SK-N-SH (cell line): ENCODE results near the gene PLEKHA6.

ENCODE experiments used
- EP300 ChIP-seq, 2 experiments: IDR thresholded peaks; 2 replicates each; pipeline versions ENCODE4 v1.4.0 to v1.6.1; 2012; ENCODE audit warnings: borderline replicate concordance in 1 of 2, low read depth in 1 of 2, low read length in 1 of 2
- EZH2phosphoT487 ChIP-seq: fragments of 200-600 bp; sonication (generic); IDR thresholded peaks from 2 replicates; pipeline ENCODE4 v1.6.1; 2017; ENCODE audit warnings: low read depth, mixed run types, mild to moderate bottlenecking, antibody characterized with exemption, moderate library complexity, borderline replicate concordance
- GABPA ChIP-seq: IDR thresholded peaks from 2 replicates; pipeline ENCODE4 v1.4.0; 2012; ENCODE audit warnings: low read depth, mild to moderate bottlenecking
- MXI1 ChIP-seq: IDR thresholded peaks from 2 replicates; pipeline ENCODE4 v1.6.1; 2012; ENCODE audit warnings: mild to moderate bottlenecking, low read depth, low read length, improper control_type of control experiment
- POLR2AphosphoS5 ChIP-seq: IDR thresholded peaks from 2 replicates; pipeline ENCODE4 v1.6.1; 2012; ENCODE audit warnings: low read depth, low read length
- RXRA ChIP-seq: IDR thresholded peaks from 2 replicates; pipeline ENCODE4 v1.4.0; 2012; ENCODE audit warnings: low read depth, mild to moderate bottlenecking, borderline replicate concordance
- TAF1 ChIP-seq: IDR thresholded peaks from 2 replicates; pipeline ENCODE4 v1.6.1; 2012; ENCODE audit warnings: low read depth, mild to moderate bottlenecking, low read length, moderate library complexity, borderline replicate concordance
- TF ChIP-seq, protein P1 (sequence below): IDR thresholded peaks from 2 replicates; pipeline ENCODE4 v1.4.0; 2012; ENCODE audit warnings: low read depth
- TF ChIP-seq, protein P2 (sequence below): fragments of 200-600 bp; sonication (generic); IDR thresholded peaks from 2 replicates; pipeline ENCODE4 v1.6.1; 2017; ENCODE audit warnings: antibody characterized with exemption, mild to moderate bottlenecking, moderate library complexity
- TF ChIP-seq, protein P3 (sequence below): IDR thresholded peaks from 2 replicates; pipeline ENCODE4 v1.4.0; 2012; ENCODE audit warnings: low read depth, borderline replicate concordance

DNA sequence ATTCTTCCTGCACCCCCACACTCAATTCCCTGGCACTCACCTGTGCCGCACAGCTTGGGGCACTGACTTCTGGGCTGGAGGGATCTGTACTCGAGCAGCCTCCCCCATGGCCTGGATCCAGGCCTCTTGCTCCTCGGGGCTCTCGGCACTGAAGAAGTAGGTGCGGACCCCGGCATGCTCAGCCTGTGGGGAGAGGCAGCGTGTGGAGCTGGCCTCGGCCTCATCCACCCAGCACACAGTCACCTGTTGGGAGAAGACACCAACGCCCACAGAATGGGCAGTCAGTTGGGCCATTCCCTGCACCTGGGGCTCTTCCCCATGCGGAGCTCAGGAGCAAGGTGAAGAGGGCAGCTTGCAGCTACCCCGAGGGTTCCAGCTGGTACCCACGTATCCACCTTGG, 98.5 kb downstream of the PLEKHA6 start:
- no peak for TF ChIP-seq EP300 (IDR thresholded peaks at IDR 0.05; ENCODE audit: borderline replicate concordance in 1 of 2, low read depth in 1 of 2, low read length in 1 of 2)
- no peak for TF ChIP-seq RXRA
- TF ChIP-seq, protein P1, sequence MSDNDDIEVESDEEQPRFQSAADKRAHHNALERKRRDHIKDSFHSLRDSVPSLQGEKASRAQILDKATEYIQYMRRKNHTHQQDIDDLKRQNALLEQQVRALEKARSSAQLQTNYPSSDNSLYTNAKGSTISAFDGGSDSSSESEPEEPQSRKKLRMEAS: no peak
- TF ChIP-seq, protein P2, sequence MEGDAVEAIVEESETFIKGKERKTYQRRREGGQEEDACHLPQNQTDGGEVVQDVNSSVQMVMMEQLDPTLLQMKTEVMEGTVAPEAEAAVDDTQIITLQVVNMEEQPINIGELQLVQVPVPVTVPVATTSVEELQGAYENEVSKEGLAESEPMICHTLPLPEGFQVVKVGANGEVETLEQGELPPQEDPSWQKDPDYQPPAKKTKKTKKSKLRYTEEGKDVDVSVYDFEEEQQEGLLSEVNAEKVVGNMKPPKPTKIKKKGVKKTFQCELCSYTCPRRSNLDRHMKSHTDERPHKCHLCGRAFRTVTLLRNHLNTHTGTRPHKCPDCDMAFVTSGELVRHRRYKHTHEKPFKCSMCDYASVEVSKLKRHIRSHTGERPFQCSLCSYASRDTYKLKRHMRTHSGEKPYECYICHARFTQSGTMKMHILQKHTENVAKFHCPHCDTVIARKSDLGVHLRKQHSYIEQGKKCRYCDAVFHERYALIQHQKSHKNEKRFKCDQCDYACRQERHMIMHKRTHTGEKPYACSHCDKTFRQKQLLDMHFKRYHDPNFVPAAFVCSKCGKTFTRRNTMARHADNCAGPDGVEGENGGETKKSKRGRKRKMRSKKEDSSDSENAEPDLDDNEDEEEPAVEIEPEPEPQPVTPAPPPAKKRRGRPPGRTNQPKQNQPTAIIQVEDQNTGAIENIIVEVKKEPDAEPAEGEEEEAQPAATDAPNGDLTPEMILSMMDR: no peak
- no peak for TF ChIP-seq EZH2phosphoT487
- TF ChIP-seq MXI1: no peak
- no peak for TF ChIP-seq POLR2AphosphoS5
- TF ChIP-seq GABPA: no peak
- TF ChIP-seq TAF1: no peak
- TF ChIP-seq, protein P3, sequence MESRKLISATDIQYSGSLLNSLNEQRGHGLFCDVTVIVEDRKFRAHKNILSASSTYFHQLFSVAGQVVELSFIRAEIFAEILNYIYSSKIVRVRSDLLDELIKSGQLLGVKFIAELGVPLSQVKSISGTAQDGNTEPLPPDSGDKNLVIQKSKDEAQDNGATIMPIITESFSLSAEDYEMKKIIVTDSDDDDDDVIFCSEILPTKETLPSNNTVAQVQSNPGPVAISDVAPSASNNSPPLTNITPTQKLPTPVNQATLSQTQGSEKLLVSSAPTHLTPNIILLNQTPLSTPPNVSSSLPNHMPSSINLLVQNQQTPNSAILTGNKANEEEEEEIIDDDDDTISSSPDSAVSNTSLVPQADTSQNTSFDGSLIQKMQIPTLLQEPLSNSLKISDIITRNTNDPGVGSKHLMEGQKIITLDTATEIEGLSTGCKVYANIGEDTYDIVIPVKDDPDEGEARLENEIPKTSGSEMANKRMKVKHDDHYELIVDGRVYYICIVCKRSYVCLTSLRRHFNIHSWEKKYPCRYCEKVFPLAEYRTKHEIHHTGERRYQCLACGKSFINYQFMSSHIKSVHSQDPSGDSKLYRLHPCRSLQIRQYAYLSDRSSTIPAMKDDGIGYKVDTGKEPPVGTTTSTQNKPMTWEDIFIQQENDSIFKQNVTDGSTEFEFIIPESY: no peak
